ENCODE results near the gene C10orf53. TPM values are rescaled to one million over a fixed set of nuclear protein-coding genes. Genes with fewer than 3 reads are reported as not detected.

The C10orf53 gene
- total and polyA plus RNA-seq, 2 of the 8 experiments (the other 6 are each of a cell fraction or from before 2014, with no cell fraction given): not detected

- 0 out of 4 replicates have a peak, but pooled peaks of 1 of the 2 experiments have one; percentile 51 for TF ChIP-seq HDAC2 (IDR thresholded peaks at IDR 0.05; ENCODE audit: borderline replicate concordance in 1 of 2, low read depth in 2 of 2, low read length in 2 of 2)
- TF ChIP-seq, protein P1, sequence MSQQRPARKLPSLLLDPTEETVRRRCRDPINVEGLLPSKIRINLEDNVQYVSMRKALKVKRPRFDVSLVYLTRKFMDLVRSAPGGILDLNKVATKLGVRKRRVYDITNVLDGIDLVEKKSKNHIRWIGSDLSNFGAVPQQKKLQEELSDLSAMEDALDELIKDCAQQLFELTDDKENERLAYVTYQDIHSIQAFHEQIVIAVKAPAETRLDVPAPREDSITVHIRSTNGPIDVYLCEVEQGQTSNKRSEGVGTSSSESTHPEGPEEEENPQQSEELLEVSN (IDR thresholded peaks at IDR 0.05): peak; percentile 73; the same call in 1 of the 2 replicates
- TF ChIP-seq, protein P2, sequence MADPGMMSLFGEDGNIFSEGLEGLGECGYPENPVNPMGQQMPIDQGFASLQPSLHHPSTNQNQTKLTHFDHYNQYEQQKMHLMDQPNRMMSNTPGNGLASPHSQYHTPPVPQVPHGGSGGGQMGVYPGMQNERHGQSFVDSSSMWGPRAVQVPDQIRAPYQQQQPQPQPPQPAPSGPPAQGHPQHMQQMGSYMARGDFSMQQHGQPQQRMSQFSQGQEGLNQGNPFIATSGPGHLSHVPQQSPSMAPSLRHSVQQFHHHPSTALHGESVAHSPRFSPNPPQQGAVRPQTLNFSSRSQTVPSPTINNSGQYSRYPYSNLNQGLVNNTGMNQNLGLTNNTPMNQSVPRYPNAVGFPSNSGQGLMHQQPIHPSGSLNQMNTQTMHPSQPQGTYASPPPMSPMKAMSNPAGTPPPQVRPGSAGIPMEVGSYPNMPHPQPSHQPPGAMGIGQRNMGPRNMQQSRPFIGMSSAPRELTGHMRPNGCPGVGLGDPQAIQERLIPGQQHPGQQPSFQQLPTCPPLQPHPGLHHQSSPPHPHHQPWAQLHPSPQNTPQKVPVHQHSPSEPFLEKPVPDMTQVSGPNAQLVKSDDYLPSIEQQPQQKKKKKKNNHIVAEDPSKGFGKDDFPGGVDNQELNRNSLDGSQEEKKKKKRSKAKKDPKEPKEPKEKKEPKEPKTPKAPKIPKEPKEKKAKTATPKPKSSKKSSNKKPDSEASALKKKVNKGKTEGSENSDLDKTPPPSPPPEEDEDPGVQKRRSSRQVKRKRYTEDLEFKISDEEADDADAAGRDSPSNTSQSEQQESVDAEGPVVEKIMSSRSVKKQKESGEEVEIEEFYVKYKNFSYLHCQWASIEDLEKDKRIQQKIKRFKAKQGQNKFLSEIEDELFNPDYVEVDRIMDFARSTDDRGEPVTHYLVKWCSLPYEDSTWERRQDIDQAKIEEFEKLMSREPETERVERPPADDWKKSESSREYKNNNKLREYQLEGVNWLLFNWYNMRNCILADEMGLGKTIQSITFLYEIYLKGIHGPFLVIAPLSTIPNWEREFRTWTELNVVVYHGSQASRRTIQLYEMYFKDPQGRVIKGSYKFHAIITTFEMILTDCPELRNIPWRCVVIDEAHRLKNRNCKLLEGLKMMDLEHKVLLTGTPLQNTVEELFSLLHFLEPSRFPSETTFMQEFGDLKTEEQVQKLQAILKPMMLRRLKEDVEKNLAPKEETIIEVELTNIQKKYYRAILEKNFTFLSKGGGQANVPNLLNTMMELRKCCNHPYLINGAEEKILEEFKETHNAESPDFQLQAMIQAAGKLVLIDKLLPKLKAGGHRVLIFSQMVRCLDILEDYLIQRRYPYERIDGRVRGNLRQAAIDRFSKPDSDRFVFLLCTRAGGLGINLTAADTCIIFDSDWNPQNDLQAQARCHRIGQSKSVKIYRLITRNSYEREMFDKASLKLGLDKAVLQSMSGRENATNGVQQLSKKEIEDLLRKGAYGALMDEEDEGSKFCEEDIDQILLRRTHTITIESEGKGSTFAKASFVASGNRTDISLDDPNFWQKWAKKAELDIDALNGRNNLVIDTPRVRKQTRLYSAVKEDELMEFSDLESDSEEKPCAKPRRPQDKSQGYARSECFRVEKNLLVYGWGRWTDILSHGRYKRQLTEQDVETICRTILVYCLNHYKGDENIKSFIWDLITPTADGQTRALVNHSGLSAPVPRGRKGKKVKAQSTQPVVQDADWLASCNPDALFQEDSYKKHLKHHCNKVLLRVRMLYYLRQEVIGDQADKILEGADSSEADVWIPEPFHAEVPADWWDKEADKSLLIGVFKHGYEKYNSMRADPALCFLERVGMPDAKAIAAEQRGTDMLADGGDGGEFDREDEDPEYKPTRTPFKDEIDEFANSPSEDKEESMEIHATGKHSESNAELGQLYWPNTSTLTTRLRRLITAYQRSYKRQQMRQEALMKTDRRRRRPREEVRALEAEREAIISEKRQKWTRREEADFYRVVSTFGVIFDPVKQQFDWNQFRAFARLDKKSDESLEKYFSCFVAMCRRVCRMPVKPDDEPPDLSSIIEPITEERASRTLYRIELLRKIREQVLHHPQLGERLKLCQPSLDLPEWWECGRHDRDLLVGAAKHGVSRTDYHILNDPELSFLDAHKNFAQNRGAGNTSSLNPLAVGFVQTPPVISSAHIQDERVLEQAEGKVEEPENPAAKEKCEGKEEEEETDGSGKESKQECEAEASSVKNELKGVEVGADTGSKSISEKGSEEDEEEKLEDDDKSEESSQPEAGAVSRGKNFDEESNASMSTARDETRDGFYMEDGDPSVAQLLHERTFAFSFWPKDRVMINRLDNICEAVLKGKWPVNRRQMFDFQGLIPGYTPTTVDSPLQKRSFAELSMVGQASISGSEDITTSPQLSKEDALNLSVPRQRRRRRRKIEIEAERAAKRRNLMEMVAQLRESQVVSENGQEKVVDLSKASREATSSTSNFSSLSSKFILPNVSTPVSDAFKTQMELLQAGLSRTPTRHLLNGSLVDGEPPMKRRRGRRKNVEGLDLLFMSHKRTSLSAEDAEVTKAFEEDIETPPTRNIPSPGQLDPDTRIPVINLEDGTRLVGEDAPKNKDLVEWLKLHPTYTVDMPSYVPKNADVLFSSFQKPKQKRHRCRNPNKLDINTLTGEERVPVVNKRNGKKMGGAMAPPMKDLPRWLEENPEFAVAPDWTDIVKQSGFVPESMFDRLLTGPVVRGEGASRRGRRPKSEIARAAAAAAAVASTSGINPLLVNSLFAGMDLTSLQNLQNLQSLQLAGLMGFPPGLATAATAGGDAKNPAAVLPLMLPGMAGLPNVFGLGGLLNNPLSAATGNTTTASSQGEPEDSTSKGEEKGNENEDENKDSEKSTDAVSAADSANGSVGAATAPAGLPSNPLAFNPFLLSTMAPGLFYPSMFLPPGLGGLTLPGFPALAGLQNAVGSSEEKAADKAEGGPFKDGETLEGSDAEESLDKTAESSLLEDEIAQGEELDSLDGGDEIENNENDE (IDR thresholded peaks at IDR 0.05; ENCODE audit: insufficient replicate concordance, low read length): no peak
- TF ChIP-seq, protein P3, sequence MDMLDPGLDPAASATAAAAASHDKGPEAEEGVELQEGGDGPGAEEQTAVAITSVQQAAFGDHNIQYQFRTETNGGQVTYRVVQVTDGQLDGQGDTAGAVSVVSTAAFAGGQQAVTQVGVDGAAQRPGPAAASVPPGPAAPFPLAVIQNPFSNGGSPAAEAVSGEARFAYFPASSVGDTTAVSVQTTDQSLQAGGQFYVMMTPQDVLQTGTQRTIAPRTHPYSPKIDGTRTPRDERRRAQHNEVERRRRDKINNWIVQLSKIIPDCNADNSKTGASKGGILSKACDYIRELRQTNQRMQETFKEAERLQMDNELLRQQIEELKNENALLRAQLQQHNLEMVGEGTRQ (IDR thresholded peaks at IDR 0.05; ENCODE audit: low read length): peak; percentile 89
- 0 out of 2 replicates have a peak, but pooled peaks have one; percentile 30 for TF ChIP-seq YY1 (IDR thresholded peaks at IDR 0.05; ENCODE audit: low read depth, low read length)
- TF ChIP-seq RNF2 (IDR thresholded peaks at IDR 0.05; ENCODE audit: borderline replicate concordance, low read depth, low read length, missing control alignments, poor library complexity, severe bottlenecking): no peak
Observed at GRCh38 chr10:49679480-49679893, at the start of gene C10orf53 (continued).
